Panc1 (cell line): Measurements from ENCODE around the gene SERTAD1. TPM values are rescaled to one million over a fixed set of nuclear protein-coding genes. Genes with fewer than 3 reads are reported as not detected.

Experiments used
- ATAC-seq: fragments of 200-7000 bp; cut with Tn5 transposase; 2 replicates; pipeline ENCODE4 v1.9.1; 2020; ENCODE audit warnings: mild to moderate bottlenecking, moderate library complexity
- BruUV-seq: library from RNA; stranded (reverse); fragments of 400-500 nt; replicated peaks from 2 replicates; lab custom pipeline; 2021; lab: Mats Ljungman, UMichigan
- CTCF ChIA-PET: fragments of 300-600 bp; sonication (Branson Sonifier 250); formaldehyde crosslinking; loops from one replicate; lab custom pipeline; 2022; ENCODE audit warnings: antibody characterized with exemption; lab: Charles Lee
- POLR2A ChIA-PET: fragments of 300-600 bp; sonication (Branson Sonifier 250); formaldehyde crosslinking; loops from one replicate; lab custom pipeline; 2022; ENCODE audit warnings: antibody characterized with exemption; lab: Charles Lee
- DNase-seq: peaks from one replicate; pipeline ENCODE4 v3.0.0-alpha.2; 2010; ENCODE audit warnings: low read depth, low spot score
- H3K27ac ChIP-seq: 2 replicates; pipeline ENCODE4 v1.5.1; 2011; ENCODE audit warnings: mild to moderate bottlenecking, low read length, inconsistent platforms
- H3K27me3 ChIP-seq: fragments of 200-500 bp; sonication (Bioruptor generic); 2 replicates; pipeline ENCODE4 v1.6.0; 2014; ENCODE audit warnings: low read length, inconsistent platforms; ENCODE audit not compliant: control insufficient read depth, insufficient read depth
- H3K36me3 ChIP-seq: fragments of 200-500 bp; sonication (Bioruptor generic); 2 replicates; pipeline ENCODE4 v1.5.1; 2014; ENCODE audit warnings: inconsistent platforms, mild to moderate bottlenecking, low read length, moderate library complexity; ENCODE audit not compliant: control insufficient read depth, insufficient read depth
- H3K4me1 ChIP-seq: 2 replicates; pipeline ENCODE4 v1.5.1; 2011; ENCODE audit warnings: inconsistent platforms, mild to moderate bottlenecking, low read length, moderate library complexity; ENCODE audit not compliant: control insufficient read depth, insufficient read depth
- H3K4me3 ChIP-seq, 2 experiments: 2 replicates each; pipeline ENCODE4 v1.5.1; 2011 to 2012; ENCODE audit warnings: low read depth in 2 of 2, low read length in 2 of 2, mild to moderate bottlenecking in 2 of 2, inconsistent platforms in 1 of 2, moderate library complexity in 1 of 2
- H3K9me3 ChIP-seq: fragments of 200-500 bp; sonication (Bioruptor generic); 2 replicates; pipeline ENCODE4 v1.5.1; 2014; ENCODE audit warnings: low read depth, mild to moderate bottlenecking, inconsistent platforms, low read length, moderate library complexity; ENCODE audit not compliant: control insufficient read depth, insufficient read depth
- CTCF ChIP-seq: fragments of 450-650 bp; IDR thresholded peaks from 2 replicates; pipeline ENCODE4 v1.5.1; 2017; ENCODE audit warnings: mild to moderate bottlenecking
- POLR2AphosphoS5 ChIP-seq: IDR thresholded peaks from 2 replicates; pipeline ENCODE4 v1.6.1; 2012; ENCODE audit warnings: mild to moderate bottlenecking, low read depth, low read length, moderate library complexity
- REST ChIP-seq, 2 experiments: IDR thresholded peaks; 2 replicates each; pipeline ENCODE4 v1.6.1; 2011 to 2012; ENCODE audit warnings: low read depth in 2 of 2, control low read depth in 1 of 2, low read length in 1 of 2, mild to moderate bottlenecking in 1 of 2, moderate library complexity in 1 of 2; ENCODE audit not compliant: insufficient read depth in 1 of 2
- SIN3A ChIP-seq: IDR thresholded peaks from 2 replicates; pipeline ENCODE4 v1.6.1; 2012; ENCODE audit warnings: low read depth, mild to moderate bottlenecking, low read length, moderate library complexity, borderline replicate concordance; ENCODE audit not compliant: insufficient read depth
- TCF7L2 ChIP-seq: IDR thresholded peaks from 2 replicates; pipeline ENCODE4 v1.6.1; 2011; ENCODE audit warnings: mild to moderate bottlenecking, low read depth, low read length, inconsistent platforms
- in situ Hi-C: cut with HindIII; loops from 2 replicates; pipeline ENCODE4 v1.10.0; 2016; ENCODE audit warnings: low sequenced_read_pairs, low pct_unique_long_range_greater_than_20kb
- intact Hi-C: fragments of 100-400 bp; cut with micrococcal nuclease; formaldehyde crosslinking; loops from one replicate; pipeline ENCODE4 v1.10.0; 2022; ENCODE audit not compliant: unreplicated experiment
- total RNA-seq: library from RNA; stranded (reverse); gene quantifications from one replicate; pipeline ENCODE4 v1.2.1, GENCODE V29; 2021; ENCODE audit not compliant: unreplicated experiment

Gene SERTAD1
- total RNA-seq, 1 experiment from 2014 or later, result 13.4 TPM

DNA sequence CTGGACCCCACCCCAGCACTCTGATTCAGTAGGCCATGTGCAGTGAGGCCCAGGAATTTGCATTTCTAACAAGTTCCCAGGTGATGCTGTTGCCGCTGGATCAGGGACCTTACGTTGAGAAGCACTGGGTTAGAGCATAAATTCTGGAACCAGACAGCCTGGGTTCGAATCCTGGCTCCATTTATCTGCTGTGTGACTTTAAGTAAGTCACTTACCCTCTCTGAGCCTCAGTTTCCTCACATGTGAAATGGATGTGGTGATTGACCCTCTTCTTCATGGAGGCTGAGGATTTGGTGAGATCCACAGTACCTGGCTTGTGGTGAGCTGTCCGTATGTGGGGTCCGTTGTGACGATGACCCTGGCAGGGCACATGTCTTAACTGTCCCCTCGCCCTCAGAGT is 51.7 kb downstream of the SERTAD1 start:
- Histone ChIP-seq H3K27me3 (no peaks in the 10 kb centered on the region), H3K9me3 (no peaks in the 10 kb centered on the region), H3K27ac (no peak overlapping the region), H3K4me3 (no peak overlapping the region), H3K36me3 (no peaks in the 10 kb centered on the region), H3K4me1 (no peaks in the 10 kb centered on the region)
- no TSS peak for BruUV-seq
- in situ Hi-C loops (no loop called here), intact Hi-C loops (no loop called here)
- CTCF ChIA-PET, result interaction anchor here (0.7 kb wide), 1 partner anchor 58 kb away, joined by 3 read pairs; no protein-coding TSS in a partner anchor
- no peak for ATAC-seq
- DNase-seq, result no peak
- POLR2A ChIA-PET, result no interaction called here
- TF ChIP-seq CTCF, result no peak
- TF ChIP-seq POLR2AphosphoS5, result no peak
- TF ChIP-seq TCF7L2, result no peak
- no peak for TF ChIP-seq SIN3A
- no peak for TF ChIP-seq REST (IDR thresholded peaks at IDR 0.05; ENCODE audit: insufficient read depth in 1 of 2, low read depth in 2 of 2, low read length in 1 of 2)

GRCh38 chr19:40371802-40372122 is 54.0 kb downstream of the SERTAD1 start:
- no peak for DNase-seq
- H3K36me3 ChIP-seq, result no peaks in the 10 kb centered on the region
- no peak overlapping the region for H3K4me3 ChIP-seq
- intact Hi-C loops, result no loop called here
- no peak for ATAC-seq
- POLR2A ChIA-PET, result no interaction called here
- H3K27ac ChIP-seq, result no peak overlapping the region
- no peaks in the 10 kb centered on the region for H3K27me3 ChIP-seq
- in situ Hi-C loops, result no loop called here
- TF ChIP-seq SIN3A (no peak), CTCF (no peak), POLR2AphosphoS5 (no peak), REST (IDR thresholded peaks at IDR 0.05; ENCODE audit: insufficient read depth in 1 of 2, low read depth in 2 of 2, low read length in 1 of 2) (no peak), TCF7L2 (no peak)
- H3K4me1 ChIP-seq, result no peaks in the 10 kb centered on the region
- BruUV-seq, result no TSS peak
- CTCF ChIA-PET, result no interaction called here
- no peaks in the 10 kb centered on the region for H3K9me3 ChIP-seq

Other genes with a start within 250 kb of the SERTAD1 start
- 255 TPM for gene MAP3K10, start 234.6 kb downstream of the SERTAD1 start, total RNA-seq
- 2.3 TPM for gene TTC9B, start 207.6 kb downstream of the SERTAD1 start, total RNA-seq
- gene CCNP, start 199.3 kb downstream of the SERTAD1 start, total RNA-seq, result 3.0 TPM
- gene AKT2, start 140.6 kb downstream of the SERTAD1 start, total RNA-seq, result 2,376 TPM
- 29.0 TPM for gene C19orf47, start 77.6 kb downstream of the SERTAD1 start, total RNA-seq
- 81.8 TPM for gene PLD3, start 77.3 kb downstream of the SERTAD1 start, total RNA-seq
- 0.13 TPM for gene HIPK4, start 35.8 kb downstream of the SERTAD1 start, total RNA-seq
- 3.4 TPM for gene PRX, start 12.6 kb downstream of the SERTAD1 start, total RNA-seq
- gene SERTAD3, start 18.3 kb upstream of the SERTAD1 start, total RNA-seq, result 35.7 TPM
- gene BLVRB, start 39.8 kb upstream of the SERTAD1 start, total RNA-seq, result 45.6 TPM
- gene SPTBN4, start 41.0 kb upstream of the SERTAD1 start, total RNA-seq, result 1.2 TPM
- gene SHKBP1, start 150.9 kb upstream of the SERTAD1 start, total RNA-seq, result 55.9 TPM
- 75.4 TPM for gene LTBP4, start 175.4 kb upstream of the SERTAD1 start, total RNA-seq